DND-41 (cell line): Measurements from ENCODE around the gene UBE2V1.

ENCODE experiments used
- ATAC-seq: fragments of 200-7000 bp; cut with Tn5 transposase; 3 replicates; pipeline ENCODE4 v1.9.1; 2021; ENCODE audit warnings: low read depth; ENCODE audit not compliant: insufficient read depth
- DNase-seq: peaks from one replicate; pipeline ENCODE4 v3.0.0-alpha.2; 2020
- H2AFZ ChIP-seq: 2 replicates; pipeline ENCODE4 v1.6.0; 2012; ENCODE audit warnings: low read depth, low read length
- H3K27ac ChIP-seq: 2 replicates; pipeline ENCODE4 v1.5.1; 2012; ENCODE audit warnings: low read length, inconsistent platforms
- H3K27me3 ChIP-seq: fragments of 200-600 bp; sonication (generic); 2 replicates; pipeline ENCODE4 v1.6.0; 2012; ENCODE audit warnings: low read length, mild to moderate bottlenecking, inconsistent platforms; ENCODE audit not compliant: insufficient read depth, poor library complexity
- H3K36me3 ChIP-seq: 2 replicates; pipeline ENCODE4 v1.5.1; 2012; ENCODE audit warnings: low read length, inconsistent platforms; ENCODE audit not compliant: insufficient read depth
- H3K4me1 ChIP-seq: 2 replicates; pipeline ENCODE4 v1.5.1; 2012; ENCODE audit warnings: mild to moderate bottlenecking, low read length; ENCODE audit not compliant: insufficient read depth
- H3K4me2 ChIP-seq: 2 replicates; pipeline ENCODE4 v1.6.0; 2012; ENCODE audit warnings: mild to moderate bottlenecking, moderate library complexity, low read length, inconsistent platforms; ENCODE audit not compliant: insufficient read depth
- H3K4me3 ChIP-seq, 2 experiments: fragments of 200-600 bp in 1 of 2; shearing (Covaris generic) in 1 of 2; 2 replicates each; pipeline ENCODE4 v1.5.1; 2012 to 2016; ENCODE audit warnings: inconsistent platforms in 2 of 2, low read length in 2 of 2, mild to moderate bottlenecking in 2 of 2, low read depth in 1 of 2, moderate library complexity in 1 of 2
- H3K79me2 ChIP-seq: 2 replicates; pipeline ENCODE4 v1.6.0; 2012; ENCODE audit warnings: low read length, inconsistent platforms; ENCODE audit not compliant: insufficient read depth
- H3K9ac ChIP-seq: 2 replicates; pipeline ENCODE4 v1.6.0; 2012; ENCODE audit warnings: low read depth, mild to moderate bottlenecking, inconsistent platforms, low read length, moderate library complexity
- H3K9me3 ChIP-seq: 2 replicates; pipeline ENCODE4 v1.5.1; 2012; ENCODE audit warnings: low read length, moderate library complexity, mild to moderate bottlenecking, inconsistent platforms; ENCODE audit not compliant: insufficient read depth, severe bottlenecking
- H4K20me1 ChIP-seq: 2 replicates; pipeline ENCODE4 v1.6.0; 2012; ENCODE audit warnings: low read length; ENCODE audit not compliant: insufficient read depth
- EZH2 ChIP-seq: IDR thresholded peaks from 3 replicates; pipeline ENCODE4 v1.6.1; 2012; ENCODE audit warnings: borderline replicate concordance, low read depth, mild to moderate bottlenecking, moderate library complexity, low read length, inconsistent platforms; ENCODE audit not compliant: severe bottlenecking
- TF ChIP-seq, protein P1 (sequence below): IDR thresholded peaks from 2 replicates; pipeline ENCODE4 v1.5.1; 2012; ENCODE audit warnings: borderline replicate concordance, low read length, moderate library complexity, mild to moderate bottlenecking; ENCODE audit not compliant: poor library complexity, severe bottlenecking; ENCODE audit errors: extremely low read depth

UBE2V1 gene

DNA sequence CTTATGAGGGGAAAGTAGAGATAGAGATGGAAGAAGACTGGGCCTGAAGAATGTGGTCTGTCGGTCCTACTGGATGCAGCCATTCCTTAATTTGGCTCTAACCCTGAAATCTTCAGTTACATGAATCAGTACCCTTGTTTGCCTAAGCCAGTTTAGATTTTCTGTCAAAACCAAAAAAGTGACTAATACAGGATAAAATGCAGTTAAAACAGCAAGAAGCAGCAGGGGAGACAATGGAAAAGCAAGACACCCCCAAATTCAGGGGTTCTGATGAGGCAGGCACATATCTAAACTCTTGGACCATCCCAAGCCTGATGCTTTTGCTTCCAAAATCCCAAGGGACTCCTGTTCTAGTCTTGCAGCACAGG, 17.4 kb upstream of the UBE2V1 start:
- Histone ChIP-seq H2AFZ (no peak overlapping the region), H3K27me3 (no peaks in the 10 kb centered on the region), H3K9me3 (no peaks in the 10 kb centered on the region), H3K9ac (no peak overlapping the region), H3K4me3 (no peak overlapping the region), H3K27ac (no peak overlapping the region), H4K20me1 (peaks cover 36% of the 10 kb centered on the region), H3K36me3 (peaks cover 93% of the 10 kb centered on the region), H3K4me1 (no peaks in the 10 kb centered on the region), H3K79me2 (peaks cover 18% of the 10 kb centered on the region), H3K4me2 (no peak overlapping the region)
- TF ChIP-seq, protein P1, sequence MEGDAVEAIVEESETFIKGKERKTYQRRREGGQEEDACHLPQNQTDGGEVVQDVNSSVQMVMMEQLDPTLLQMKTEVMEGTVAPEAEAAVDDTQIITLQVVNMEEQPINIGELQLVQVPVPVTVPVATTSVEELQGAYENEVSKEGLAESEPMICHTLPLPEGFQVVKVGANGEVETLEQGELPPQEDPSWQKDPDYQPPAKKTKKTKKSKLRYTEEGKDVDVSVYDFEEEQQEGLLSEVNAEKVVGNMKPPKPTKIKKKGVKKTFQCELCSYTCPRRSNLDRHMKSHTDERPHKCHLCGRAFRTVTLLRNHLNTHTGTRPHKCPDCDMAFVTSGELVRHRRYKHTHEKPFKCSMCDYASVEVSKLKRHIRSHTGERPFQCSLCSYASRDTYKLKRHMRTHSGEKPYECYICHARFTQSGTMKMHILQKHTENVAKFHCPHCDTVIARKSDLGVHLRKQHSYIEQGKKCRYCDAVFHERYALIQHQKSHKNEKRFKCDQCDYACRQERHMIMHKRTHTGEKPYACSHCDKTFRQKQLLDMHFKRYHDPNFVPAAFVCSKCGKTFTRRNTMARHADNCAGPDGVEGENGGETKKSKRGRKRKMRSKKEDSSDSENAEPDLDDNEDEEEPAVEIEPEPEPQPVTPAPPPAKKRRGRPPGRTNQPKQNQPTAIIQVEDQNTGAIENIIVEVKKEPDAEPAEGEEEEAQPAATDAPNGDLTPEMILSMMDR: no peak
- no peak for TF ChIP-seq EZH2
- DNase-seq (no peak), ATAC-seq (no peak)

DNA sequence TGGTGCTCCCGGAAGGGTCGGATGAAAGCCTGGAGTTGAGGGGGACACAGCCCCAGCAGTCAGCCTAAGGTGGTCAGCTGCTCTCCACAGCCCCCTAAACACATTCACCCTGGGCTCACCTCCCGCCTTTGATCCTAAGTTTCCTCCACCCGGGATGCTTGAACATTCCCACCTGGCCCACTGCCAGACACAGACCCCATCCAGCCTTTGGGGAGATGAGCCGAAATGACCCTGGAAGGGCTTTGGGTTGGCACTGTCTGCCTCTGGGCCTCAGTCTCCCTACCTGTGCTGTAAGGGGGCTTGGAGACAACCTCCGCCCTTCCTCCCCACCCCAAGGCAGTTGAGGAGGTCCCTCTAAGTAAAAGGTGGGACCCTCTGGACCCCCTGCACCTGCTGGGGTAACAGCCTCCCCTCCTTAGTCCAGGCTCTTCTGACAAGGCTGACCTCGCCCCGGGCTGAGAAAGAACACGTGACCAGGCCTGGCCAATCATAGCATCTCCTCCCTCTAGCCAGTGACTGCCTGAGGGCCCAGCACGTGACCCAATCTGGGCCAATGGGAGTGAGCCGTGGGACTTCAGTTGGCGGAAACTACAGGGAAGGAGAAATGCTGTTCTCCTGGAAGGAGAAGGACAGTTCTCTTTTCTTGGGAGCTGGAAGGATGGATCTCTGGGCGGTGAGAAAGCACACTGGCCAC, 16.9 kb upstream of the UBE2V1 start:
- H3K4me2 ChIP-seq: no peak overlapping the region
- no peak overlapping the region for H3K9ac ChIP-seq
- peak; percentile 49; the same call in 2 of the 3 replicates for ATAC-seq
- H3K9me3 ChIP-seq: no peaks in the 10 kb centered on the region
- no peak overlapping the region for H3K27ac ChIP-seq
- TF ChIP-seq EZH2: no peak
- TF ChIP-seq, protein P1: no peak
- no peaks in the 10 kb centered on the region for H3K4me1 ChIP-seq
- no peak overlapping the region for H2AFZ ChIP-seq
- H4K20me1 ChIP-seq: peaks cover 36% of the 10 kb centered on the region
- peaks cover 18% of the 10 kb centered on the region for H3K79me2 ChIP-seq
- peaks cover 93% of the 10 kb centered on the region for H3K36me3 ChIP-seq
- no peak for DNase-seq
- H3K4me3 ChIP-seq: no peak overlapping the region
- no peaks in the 10 kb centered on the region for H3K27me3 ChIP-seq

DNA sequence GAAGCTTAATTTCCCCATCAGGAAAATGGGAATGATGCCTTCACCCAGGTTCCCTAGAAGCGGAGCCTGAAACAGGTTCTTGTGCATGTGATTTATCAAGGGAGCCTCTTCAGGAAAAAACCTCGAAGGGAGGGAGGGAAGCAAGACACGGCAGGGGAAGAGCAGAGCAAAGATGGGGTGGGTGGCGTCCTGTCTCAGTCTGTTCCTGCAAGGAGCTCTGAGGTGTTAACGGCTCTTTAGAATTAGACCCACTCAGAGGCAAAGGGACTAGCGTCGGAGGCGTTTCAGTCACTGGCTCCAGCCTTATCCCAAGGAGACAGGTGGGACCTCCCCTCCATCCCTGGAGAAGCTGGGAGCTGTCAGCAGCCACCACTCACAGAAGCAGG, 15.6 kb upstream of the UBE2V1 start:
- Histone ChIP-seq H3K4me3 (no peak overlapping the region), H3K36me3 (peaks cover 95% of the 10 kb centered on the region), H3K9me3 (no peaks in the 10 kb centered on the region), H2AFZ (no peak overlapping the region), H4K20me1 (peaks cover 30% of the 10 kb centered on the region), H3K4me1 (no peaks in the 10 kb centered on the region), H3K27me3 (no peaks in the 10 kb centered on the region), H3K27ac (no peak overlapping the region), H3K9ac (no peak overlapping the region), H3K79me2 (peaks cover 12% of the 10 kb centered on the region), H3K4me2 (no peak overlapping the region)
- TF ChIP-seq EZH2: no peak
- TF ChIP-seq, protein P1: no peak
- ATAC-seq (no peak), DNase-seq (no peak)
